ENCODE measurements around the gene CACNA1C. TPM values are rescaled to one million over a fixed set of nuclear protein-coding genes. Genes with fewer than 3 reads are reported as not detected.

The CACNA1C gene
- total RNA-seq, 2 donors from 2014 or later: 0.86 to 6.3 TPM

- Mint-ChIP-seq H3K4me1 (peaks cover 4% of the 10 kb centered on the region), H3K27me3 (ENCODE audit: insufficient read depth) (peaks cover 27% of the 10 kb centered on the region), H3K9me3 (peaks cover 1% of the 10 kb centered on the region), H3K27ac (no peak overlapping the region), H3K4me3 (no peak overlapping the region), H3K36me3 (ENCODE audit: low read depth) (no peaks in the 10 kb centered on the region)
- no peaks in the 10 kb centered on the region for H3K36me3 ChIP-seq (ENCODE audit: control insufficient read depth, insufficient read depth, low read length)
- TF ChIP-seq CTCF (conservative IDR thresholded peaks at IDR 0.05): no peak
- no peaks in the 10 kb centered on the region for H3K4me1 ChIP-seq (ENCODE audit: control insufficient read depth, insufficient read depth, low read length)
- 87 to 100% methylated on average over 3 to 4 of the region's 4 CpGs for WGBS, 2 experiments (ENCODE audit: insufficient coverage in 1 of 2, insufficient read length in 1 of 2)
- H3K4me3 ChIP-seq (ENCODE audit: low read length): no peak overlapping the region
- H3K9ac ChIP-seq (ENCODE audit: extremely low read depth, low read length, poor library complexity, severe bottlenecking): no peak overlapping the region
- no peaks in the 10 kb centered on the region for H3K9me3 ChIP-seq (ENCODE audit: control insufficient read depth, low read length)
- DNase-seq: no peak
- H3K27me3 ChIP-seq (ENCODE audit: control insufficient read depth, insufficient read depth, low read length, poor library complexity, severe bottlenecking): peaks cover 8% of the 10 kb centered on the region
- no peak overlapping the region for H3K27ac ChIP-seq (ENCODE audit: low read depth, low read length)
Observed at GRCh38 chr12:2027351-2027750, 25.4 kb upstream of the CACNA1C start.

GRCh38 chr12:2029851-2030250, 22.9 kb upstream of the CACNA1C start:
- WGBS, 2 experiments (ENCODE audit: insufficient coverage in 1 of 2, insufficient read length in 1 of 2): 80 to 92% methylated on average over 1 to 3 of the region's 3 CpGs
- H3K27me3 ChIP-seq (ENCODE audit: control insufficient read depth, insufficient read depth, low read length, poor library complexity, severe bottlenecking): peaks cover 31% of the 10 kb centered on the region
- Mint-ChIP-seq H3K27ac (no peak overlapping the region), H3K4me1 (no peaks in the 10 kb centered on the region), H3K36me3 (ENCODE audit: low read depth) (no peaks in the 10 kb centered on the region), H3K4me3 (no peak overlapping the region), H3K9me3 (no peaks in the 10 kb centered on the region), H3K27me3 (ENCODE audit: insufficient read depth) (peaks cover 36% of the 10 kb centered on the region)
- no peak overlapping the region for H3K4me3 ChIP-seq (ENCODE audit: low read length)
- H3K9me3 ChIP-seq (ENCODE audit: control insufficient read depth, low read length): no peaks in the 10 kb centered on the region
- H3K9ac ChIP-seq (ENCODE audit: extremely low read depth, low read length, poor library complexity, severe bottlenecking): no peak overlapping the region
- no peaks in the 10 kb centered on the region for H3K36me3 ChIP-seq (ENCODE audit: control insufficient read depth, insufficient read depth, low read length)
- H3K27ac ChIP-seq (ENCODE audit: low read depth, low read length): no peak overlapping the region
- no peak for DNase-seq
- H3K4me1 ChIP-seq (ENCODE audit: control insufficient read depth, insufficient read depth, low read length): no peaks in the 10 kb centered on the region
- no peak for TF ChIP-seq CTCF (conservative IDR thresholded peaks at IDR 0.05)

- 90 to 92% methylated on average over 8 of the region's 8 CpGs for WGBS, 2 experiments (ENCODE audit: insufficient coverage in 1 of 2, insufficient read length in 1 of 2)
Observed at GRCh38 chr12:2032506-2032905, 20.3 kb upstream of the CACNA1C start.

More at GRCh38 chr12:2032506-2032905, 20.3 kb upstream of the CACNA1C start:
- peaks cover 50% of the 10 kb centered on the region for H3K27me3 ChIP-seq (ENCODE audit: control insufficient read depth, insufficient read depth, low read length, poor library complexity, severe bottlenecking)
- H3K4me1 ChIP-seq (ENCODE audit: control insufficient read depth, insufficient read depth, low read length): no peaks in the 10 kb centered on the region
- Mint-ChIP-seq H3K4me3 (no peak overlapping the region), H3K27me3 (ENCODE audit: insufficient read depth) (peaks cover 61% of the 10 kb centered on the region), H3K9me3 (no peaks in the 10 kb centered on the region), H3K27ac (no peak overlapping the region), H3K4me1 (no peaks in the 10 kb centered on the region), H3K36me3 (ENCODE audit: low read depth) (no peaks in the 10 kb centered on the region)
- DNase-seq: peak; percentile 1
- TF ChIP-seq CTCF (conservative IDR thresholded peaks at IDR 0.05): no peak
- no peaks in the 10 kb centered on the region for H3K9me3 ChIP-seq (ENCODE audit: control insufficient read depth, low read length)
- no peak overlapping the region for H3K4me3 ChIP-seq (ENCODE audit: low read length)
- H3K36me3 ChIP-seq (ENCODE audit: control insufficient read depth, insufficient read depth, low read length): no peaks in the 10 kb centered on the region
- no peak overlapping the region for H3K9ac ChIP-seq (ENCODE audit: extremely low read depth, low read length, poor library complexity, severe bottlenecking)
- no peak overlapping the region for H3K27ac ChIP-seq (ENCODE audit: low read depth, low read length)

Data from endodermal cell (in vitro differentiated cells).